K562 (cell line): ENCODE measurements around the gene SAP30BP. TPM values are rescaled to one million over a fixed set of nuclear protein-coding genes. Genes with fewer than 3 reads are reported as not detected.

ENCODE experiments used
- ATAC-seq: fragments of 200-7000 bp; cut with Tn5 transposase; 3 replicates; pipeline ENCODE4 v1.9.1; 2020; ENCODE audit warnings: moderate library complexity
- BruUV-seq: library from RNA; stranded (reverse); fragments of 400-500 nt; replicated peaks from 2 replicates; lab custom pipeline; 2021; lab: Mats Ljungman, UMichigan
- CTCF ChIA-PET: fragments of 300-600 bp; formaldehyde crosslinking; extraction: SDS; loops from one replicate; lab custom pipeline; 2021; ENCODE audit warnings: low intra/inter-chr PET ratio; lab: Yijun Ruan, JAX
- POLR2A ChIA-PET: fragments of 300-600, 350-650 bp; sonication (Branson Sonifier 250); formaldehyde crosslinking; extraction: SDS; loops from one replicate; lab custom pipeline; 2021; ENCODE audit warnings: antibody characterized with exemption, inconsistent platforms; lab: Yijun Ruan, JAX
- DNase-seq, 4 experiments: peaks; one replicate each; pipeline versions ENCODE4 v3.0.0 to v3.0.0-alpha.2; 2011 to 2018; ENCODE audit warnings: low spot score in 3 of 4, mixed read lengths in 3 of 4; ENCODE audit errors: extremely low read depth in 1 of 4
- FAIRE-seq: peaks from 2 replicates; lab custom pipeline; 2011; peaks lifted over from hg19 to GRCh38; lab: Jason Lieb, UNC
- H2AFZ ChIP-seq: 2 replicates; pipeline ENCODE4 v1.6.0; 2011; ENCODE audit warnings: low read depth, low read length, control low read depth, inconsistent platforms
- H3K27ac ChIP-seq: fragments of 200-600 bp; 3 replicates; pipeline ENCODE4 v1.8.0; 2011; ENCODE audit warnings: low read depth, mild to moderate bottlenecking, control low read depth, inconsistent platforms, low read length, moderate library complexity, mixed read lengths; ENCODE audit errors: extremely low read depth
- H3K27me3 ChIP-seq, 2 experiments: fragments of 300-600 bp in 1 of 2; 2 replicates in 1 of 2; 3 replicates in 1 of 2; pipeline versions ENCODE4 v1.6.0 to v1.8.0; 2011; ENCODE audit warnings: inconsistent platforms in 2 of 2, low read length in 2 of 2, mild to moderate bottlenecking in 1 of 2, mixed read lengths in 1 of 2, moderate library complexity in 1 of 2; ENCODE audit not compliant: control insufficient read depth in 2 of 2, insufficient read depth in 2 of 2
- H3K36me3 ChIP-seq: fragments of 300-600 bp; 3 replicates; pipeline ENCODE4 v1.8.0; 2011; ENCODE audit warnings: mild to moderate bottlenecking, low read length, inconsistent platforms; ENCODE audit not compliant: control insufficient read depth, insufficient read depth
- H3K4me1 ChIP-seq, 2 experiments: fragments of 200-600 bp in 1 of 2; replicated peaks in 1 of 2; 2 replicates in 1 of 2; 3 replicates in 1 of 2; pipeline versions ENCODE4 v1.5.1 to v1.8.0; 2011; ENCODE audit warnings: inconsistent platforms in 2 of 2, low read length in 2 of 2, mild to moderate bottlenecking in 1 of 2, mixed read lengths in 1 of 2, moderate library complexity in 1 of 2; ENCODE audit not compliant: control insufficient read depth in 2 of 2, insufficient read depth in 2 of 2
- H3K4me2 ChIP-seq: 2 replicates; pipeline ENCODE4 v1.6.1; 2011; ENCODE audit warnings: low read length, control low read depth, inconsistent platforms, mixed read lengths; ENCODE audit not compliant: insufficient read depth
- H3K4me3 ChIP-seq: fragments of 200-600 bp; sonication (generic), shearing (Covaris generic); 2 replicates; pipeline ENCODE4 v1.5.1; 2016; ENCODE audit warnings: control low read depth, inconsistent platforms
- H3K79me2 ChIP-seq: fragments of 200-600 bp; 3 replicates; pipeline ENCODE4 v1.8.0; 2011; ENCODE audit warnings: low read length, inconsistent platforms; ENCODE audit not compliant: control insufficient read depth, insufficient read depth
- H3K9ac ChIP-seq, 2 experiments: 2 replicates each; pipeline versions ENCODE4 v1.6.0 to v1.6.1; 2011; ENCODE audit warnings: low read depth in 2 of 2, low read length in 2 of 2, control low read depth in 1 of 2, inconsistent platforms in 1 of 2, mild to moderate bottlenecking in 1 of 2, mixed read lengths in 1 of 2; ENCODE audit not compliant: insufficient read depth in 1 of 2
- H3K9me1 ChIP-seq: one replicate; pipeline ENCODE4 v1.6.0; 2011; ENCODE audit warnings: inconsistent platforms, mild to moderate bottlenecking, low read length, moderate library complexity; ENCODE audit not compliant: control insufficient read depth, insufficient read depth
- H3K9me3 ChIP-seq: replicated peaks from 2 replicates; pipeline ENCODE4 v1.5.1; 2011; ENCODE audit warnings: low read depth, low read length, inconsistent platforms; ENCODE audit not compliant: control insufficient read depth, insufficient read depth
- H4K20me1 ChIP-seq: replicated peaks from 2 replicates; pipeline ENCODE4 v1.6.1; 2011; ENCODE audit warnings: low read length, inconsistent platforms, mixed read lengths; ENCODE audit not compliant: control insufficient read depth, insufficient read depth
- BCOR ChIP-seq: fragments of 450-650 bp; IDR thresholded peaks from 2 replicates; pipeline ENCODE4 v1.6.1; 2016
- CREB1 ChIP-seq, 2 experiments: sonication (generic) in 1 of 2; formaldehyde crosslinking in 1 of 2; IDR thresholded peaks; 2 replicates each; pipeline versions ENCODE4 v1.6.1 to v1.8.0; 2012 to 2022; ENCODE audit warnings: inconsistent platforms in 1 of 2, mild to moderate bottlenecking in 1 of 2, missing genetic modification reagents in 1 of 2, moderate library complexity in 1 of 2
- GABPB2 ChIP-seq: fragments of 250-450 bp; sonication (Bioruptor Pico); conservative IDR thresholded peaks from 2 replicates; pipeline ENCODE4 v1.5.1; 2021; ENCODE audit warnings: mild to moderate bottlenecking
- HDAC2 ChIP-seq: fragments of 450-650 bp; IDR thresholded peaks from 2 replicates; pipeline ENCODE4 v1.6.1; 2016; ENCODE audit warnings: mild to moderate bottlenecking
- MBD2 ChIP-seq: sonication (generic); IDR thresholded peaks from 2 replicates; pipeline ENCODE4 v1.6.1; 2016; ENCODE audit warnings: low read depth, borderline replicate concordance
- MTA3 ChIP-seq: fragments of 450-650 bp; formaldehyde crosslinking; IDR thresholded peaks from 2 replicates; pipeline ENCODE4 v1.6.1; 2017; ENCODE audit warnings: mild to moderate bottlenecking, borderline replicate concordance
- MYC ChIP-seq, 2 experiments: fragments of 250-450 bp in 1 of 2; sonication (Bioruptor Pico) in 1 of 2; IDR thresholded peaks; 2 replicates each; pipeline versions ENCODE4 v1.5.1 to v1.6.1; 2012 to 2021; ENCODE audit warnings: low read depth in 2 of 2, borderline replicate concordance in 1 of 2, improper control_type of control experiment in 1 of 2, low read length in 1 of 2, mild to moderate bottlenecking in 1 of 2, moderate library complexity in 1 of 2
- PHF20 ChIP-seq: fragments of 450-650 bp; IDR thresholded peaks from 2 replicates; pipeline ENCODE4 v1.6.1; 2018; ENCODE audit not compliant: partially characterized antibody
- POLR3G ChIP-seq: IDR thresholded peaks from 2 replicates; pipeline ENCODE4 v1.6.1; 2011; ENCODE audit not compliant: insufficient read length, insufficient replicate concordance; ENCODE audit errors: extremely low read depth
- SMARCA5 ChIP-seq: fragments of 450-650 bp; IDR thresholded peaks from 2 replicates; pipeline ENCODE4 v1.6.1; 2016
- SUPT5H ChIP-seq: fragments of 450-650 bp; IDR thresholded peaks from 2 replicates; pipeline ENCODE4 v1.6.1; 2016
- TAF9B ChIP-seq: fragments of 450-650 bp; IDR thresholded peaks from 2 replicates; pipeline ENCODE4 v1.6.1; 2018; ENCODE audit warnings: mild to moderate bottlenecking; ENCODE audit not compliant: partially characterized antibody
- TOE1 ChIP-seq, 2 experiments: fragments of 450-650 bp in 1 of 2; sonication (generic) in 1 of 2; formaldehyde crosslinking in 1 of 2; IDR thresholded peaks; 2 replicates each; pipeline versions ENCODE4 v1.7.1 to v1.8.0; 2016 to 2022; ENCODE audit warnings: borderline replicate concordance in 2 of 2, mild to moderate bottlenecking in 2 of 2, antibody characterized with exemption in 1 of 2, inconsistent platforms in 1 of 2, low read depth in 1 of 2, missing genetic modification reagents in 1 of 2, moderate library complexity in 1 of 2
- TRIM28 ChIP-seq: fragments of 450-650 bp; IDR thresholded peaks from 2 replicates; pipeline ENCODE4 v1.6.1; 2017
- ZC3H4 ChIP-seq: sonication (generic); formaldehyde crosslinking; IDR thresholded peaks from 2 replicates; pipeline ENCODE4 v1.9.0; 2021; ENCODE audit warnings: missing genetic modification reagents, borderline replicate concordance
- ZNF584 ChIP-seq: fragments of 200-800 bp; sonication (Bioruptor generic); IDR thresholded peaks from 2 replicates; pipeline ENCODE4 v1.6.1; 2016; ENCODE audit warnings: low read depth, mild to moderate bottlenecking, missing genetic modification characterization, missing compliant biosample characterization
- WGBS: fragments of 100-300 bp; shearing (Covaris generic); methylation state at CpG from one replicate; pipeline ENCODE4 v1.1.6; 2016; ENCODE audit warnings: low coverage, mixed read lengths; ENCODE audit not compliant: insufficient coverage; ENCODE audit errors: missing lambda C conversion rate; 5-methylcytosine and 5-hydroxymethylcytosine counted together
- in situ Hi-C: fragments of 300-500 bp; cut with MboI; formaldehyde crosslinking; loops from 4 replicates; pipeline ENCODE4 v1.15.0; 2018; ENCODE audit warnings: inconsistent platforms, mixed read lengths
- intact Hi-C: fragments of 100-400 bp; cut with micrococcal nuclease; formaldehyde crosslinking; loops from 2 replicates; pipeline ENCODE4 v1.14.2; 2022
- polyA plus RNA-seq, 8 experiments: library from polyadenylated mRNA; depleted of rRNA in 4 of 8; stranded (reverse) in 5 of 8; unstranded in 3 of 8; fragments of >200 nt; fragmentation: Nextera tagmentation in 2 of 8; fragmentation: Illumina TruSeq in 1 of 8; extraction: Ambion mirVana in 2 of 8; extraction: Trizol in 1 of 8; gene quantifications; 2 replicates each; pipeline versions ENCODE4 v1.2.1 to v1.2.3, GENCODE V29; 2011 to 2014; ENCODE audit warnings: inconsistent platforms in 1 of 8, missing spikeins in 1 of 8
- total RNA-seq, 7 experiments: library from RNA; depleted of rRNA in 6 of 7; stranded (reverse); fragments of >200 nt in 6 of 7; fragmentation: Illumina TruSeq in 2 of 7; extraction: Trizol in 2 of 7; gene quantifications; 2 replicates each; pipeline versions ENCODE4 v1.2.1 to v1.2.3, GENCODE V29; 2011 to 2021; ENCODE audit warnings: low replicate concordance in 1 of 7
- TF ChIP-seq, protein P1 (sequence below): sonication (generic); formaldehyde crosslinking; IDR thresholded peaks from 2 replicates; pipeline ENCODE4 v1.8.0; 2022; ENCODE audit warnings: mild to moderate bottlenecking, missing genetic modification reagents
- TF ChIP-seq, protein P2 (sequence below): fragments of 250-450 bp; sonication (Bioruptor Pico); IDR thresholded peaks from 2 replicates; pipeline ENCODE4 v1.4.0; 2020; ENCODE audit warnings: borderline replicate concordance
- TF ChIP-seq, protein P3 (sequence below): fragments of 250-450 bp; sonication (Bioruptor Pico); IDR thresholded peaks from 2 replicates; pipeline ENCODE4 v1.8.0; 2022; ENCODE audit warnings: moderate library complexity, mild to moderate bottlenecking, inconsistent platforms

Gene SAP30BP
- total and polyA plus RNA-seq, 9 of the 15 experiments (the other 6 are each of a cell fraction or from before 2014, with no cell fraction given): 45.3 to 154 (median 71.7) TPM

DNA sequence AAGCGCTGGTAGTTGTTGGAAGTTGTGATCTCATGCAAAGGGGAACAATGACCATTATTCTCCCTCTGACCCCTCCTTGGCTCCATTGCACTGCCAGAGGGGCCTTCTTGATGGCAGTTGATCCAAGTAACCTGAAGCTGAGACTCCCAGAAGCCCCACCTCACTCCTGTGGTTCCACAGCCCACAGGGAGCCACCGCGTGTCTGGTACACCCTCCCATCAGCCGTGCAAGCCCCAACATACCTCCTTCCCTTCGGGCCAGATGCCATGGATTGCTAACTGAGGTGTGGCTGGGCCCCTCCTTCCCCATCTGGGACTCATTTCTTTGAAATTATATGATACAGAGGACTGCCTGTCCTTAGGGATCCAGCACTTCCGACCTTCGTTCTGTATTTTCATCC is 17.8 kb downstream of the SAP30BP start (continued):
- no peak for TF ChIP-seq MBD2
- TF ChIP-seq, all 486 proteins: peak for 0

DNA sequence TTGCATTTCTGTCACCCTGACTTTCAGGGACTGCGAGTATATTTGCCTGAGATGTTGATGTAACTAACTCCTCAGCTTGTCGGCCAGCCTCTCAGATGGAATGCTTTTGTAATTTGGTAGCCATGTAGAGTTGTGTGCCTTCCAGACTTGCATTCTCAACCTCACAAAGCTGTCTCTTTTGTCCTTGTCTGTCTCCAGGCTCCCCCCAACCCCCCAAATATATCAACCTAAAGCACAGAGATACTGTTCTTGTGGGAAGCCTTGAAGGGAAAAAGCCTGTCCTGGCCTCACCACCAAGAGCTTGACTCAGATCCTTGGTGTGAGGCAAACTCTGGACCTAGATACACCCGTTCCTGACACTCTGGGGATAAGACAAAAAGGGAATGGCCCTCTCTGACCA is 18.4 kb downstream of the SAP30BP start:
- H3K27ac ChIP-seq: no peak overlapping the region
- TF ChIP-seq SMARCA5 (no peak), MYC (IDR thresholded peaks at IDR 0.05; ENCODE audit: low read depth, low read length) (no peak), MYC (CRISPR knock-in tag; IDR thresholded peaks at IDR 0.05; ENCODE audit: borderline replicate concordance, low read depth) (no peak), CREB1 (IDR thresholded peaks at IDR 0.05) (no peak), CREB1 (CRISPR knock-in tag; IDR thresholded peaks at IDR 0.05) (no peak), HDAC2 (no peak), PHF20 (no peak), SUPT5H (no peak), POLR3G (no peak), ZC3H4 (no peak), TAF9B (no peak), GABPB2 (CRISPR knock-in tag) (no peak), TRIM28 (no peak), BCOR (no peak), MTA3 (no peak), TOE1 (IDR thresholded peaks at IDR 0.05; ENCODE audit: borderline replicate concordance) (no peak), TOE1 (CRISPR knock-in tag; IDR thresholded peaks at IDR 0.05; ENCODE audit: borderline replicate concordance, low read depth) (no peak), ZNF584 (CRISPR knock-in tag) (no peak)
- TF ChIP-seq, protein P1, sequence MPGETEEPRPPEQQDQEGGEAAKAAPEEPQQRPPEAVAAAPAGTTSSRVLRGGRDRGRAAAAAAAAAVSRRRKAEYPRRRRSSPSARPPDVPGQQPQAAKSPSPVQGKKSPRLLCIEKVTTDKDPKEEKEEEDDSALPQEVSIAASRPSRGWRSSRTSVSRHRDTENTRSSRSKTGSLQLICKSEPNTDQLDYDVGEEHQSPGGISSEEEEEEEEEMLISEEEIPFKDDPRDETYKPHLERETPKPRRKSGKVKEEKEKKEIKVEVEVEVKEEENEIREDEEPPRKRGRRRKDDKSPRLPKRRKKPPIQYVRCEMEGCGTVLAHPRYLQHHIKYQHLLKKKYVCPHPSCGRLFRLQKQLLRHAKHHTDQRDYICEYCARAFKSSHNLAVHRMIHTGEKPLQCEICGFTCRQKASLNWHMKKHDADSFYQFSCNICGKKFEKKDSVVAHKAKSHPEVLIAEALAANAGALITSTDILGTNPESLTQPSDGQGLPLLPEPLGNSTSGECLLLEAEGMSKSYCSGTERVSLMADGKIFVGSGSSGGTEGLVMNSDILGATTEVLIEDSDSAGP: no peak
- TF ChIP-seq, protein P2, sequence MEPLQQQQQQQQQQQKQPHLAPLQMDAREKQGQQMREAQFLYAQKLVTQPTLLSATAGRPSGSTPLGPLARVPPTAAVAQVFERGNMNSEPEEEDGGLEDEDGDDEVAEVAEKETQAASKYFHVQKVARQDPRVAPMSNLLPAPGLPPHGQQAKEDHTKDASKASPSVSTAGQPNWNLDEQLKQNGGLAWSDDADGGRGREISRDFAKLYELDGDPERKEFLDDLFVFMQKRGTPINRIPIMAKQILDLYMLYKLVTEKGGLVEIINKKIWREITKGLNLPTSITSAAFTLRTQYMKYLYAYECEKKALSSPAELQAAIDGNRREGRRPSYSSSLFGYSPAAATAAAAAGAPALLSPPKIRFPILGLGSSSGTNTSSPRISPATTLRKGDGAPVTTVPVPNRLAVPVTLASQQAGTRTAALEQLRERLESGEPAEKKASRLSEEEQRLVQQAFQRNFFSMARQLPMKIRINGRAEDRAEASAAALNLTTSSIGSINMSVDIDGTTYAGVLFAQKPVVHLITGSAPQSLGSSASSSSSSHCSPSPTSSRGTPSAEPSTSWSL (CRISPR knock-in tag): no peak
- TF ChIP-seq, protein P3, sequence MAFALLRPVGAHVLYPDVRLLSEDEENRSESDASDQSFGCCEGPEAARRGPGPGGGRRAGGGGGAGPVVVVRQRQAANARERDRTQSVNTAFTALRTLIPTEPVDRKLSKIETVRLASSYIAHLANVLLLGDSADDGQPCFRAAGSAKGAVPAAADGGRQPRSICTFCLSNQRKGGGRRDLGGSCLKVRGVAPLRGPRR (CRISPR knock-in tag): no peak

More for the DNA sequence above, 18.4 kb downstream of the SAP30BP start:
- H4K20me1 ChIP-seq: peaks cover 8% of the 10 kb centered on the region; the same call in 1 of the 2 replicates
- H3K4me1 ChIP-seq: peaks cover 0 to 15% of the 10 kb centered on the region in 2 experiments; a peak in 2 of 5 replicates
- in situ Hi-C loops (no loop called here), intact Hi-C loops (no loop called here)
- ChIA-PET POLR2A (interaction anchor here (0.8 to 1.7 kb wide), 3 partner anchors 12 to 817 kb away, joined by 3 to 5 read pairs (median 4); no protein-coding TSS in a partner anchor), CTCF (no interaction called here)
- no TSS peak for BruUV-seq
- H3K9ac ChIP-seq: no peak overlapping the region
- peaks cover 50% of the 10 kb centered on the region for H3K79me2 ChIP-seq
- FAIRE-seq: peak; percentile 26
- 66% methylated on average over 3 of the region's 3 CpGs for WGBS
- no peaks in the 10 kb centered on the region for H3K9me3 ChIP-seq
- H3K4me2 ChIP-seq: no peak overlapping the region
- no peak overlapping the region for H2AFZ ChIP-seq
- no peak for ATAC-seq
- H3K27me3 ChIP-seq: no peaks in the 10 kb centered on the region
- H3K9me1 ChIP-seq: peaks cover 7% of the 10 kb centered on the region
- no peak overlapping the region for H3K4me3 ChIP-seq
- DNase-seq: no peak
- peaks cover 47% of the 10 kb centered on the region for H3K36me3 ChIP-seq
